ENCODE results near the gene SPOCD1. TPM values are rescaled to one million over a fixed set of nuclear protein-coding genes. Genes with fewer than 3 reads are reported as not detected.

Gene SPOCD1
- total and polyA plus RNA-seq, 2 experiments from 2014 or later, result 1.4 to 7.3 TPM

DNA sequence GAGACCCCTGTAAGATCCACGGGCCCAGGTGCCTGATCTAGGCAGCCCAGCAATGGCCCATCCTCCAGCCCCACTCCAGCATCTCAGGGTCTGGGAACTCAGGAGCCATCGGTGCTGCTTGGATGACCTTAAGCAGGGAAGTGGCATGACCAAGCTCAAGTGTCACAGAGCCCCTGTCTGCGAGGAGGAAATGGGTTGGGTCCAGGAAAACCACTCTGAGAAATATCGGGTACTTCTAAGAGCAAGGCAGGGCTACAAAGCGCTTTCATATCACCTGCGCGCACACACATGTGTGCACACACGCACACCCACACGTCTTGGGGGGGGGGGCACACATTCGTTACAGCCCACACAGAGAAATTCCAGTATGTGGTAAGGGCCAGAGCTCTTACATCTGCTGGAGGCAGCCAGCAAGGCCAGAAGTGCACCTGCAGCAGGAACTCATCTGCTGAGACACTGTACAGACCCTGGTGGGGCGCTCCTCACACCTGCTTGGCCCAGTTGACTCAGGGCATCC, 32.6 kb upstream of the SPOCD1 start:
- no peak overlapping the region for H3K4me3 ChIP-seq
- no peaks in the 10 kb centered on the region for H3K36me3 ChIP-seq
- no peaks in the 10 kb centered on the region for H3K4me1 ChIP-seq (ENCODE audit: low read depth)
- no peak overlapping the region for H3K27ac ChIP-seq
- no peaks in the 10 kb centered on the region for H3K27me3 ChIP-seq
- DNase-seq (ENCODE audit: low read depth in 1 of 2, low spot score in 1 of 2), result no peak
- no peaks in the 10 kb centered on the region for H3K9me3 ChIP-seq (ENCODE audit: low read depth)
- TF ChIP-seq, protein P1, sequence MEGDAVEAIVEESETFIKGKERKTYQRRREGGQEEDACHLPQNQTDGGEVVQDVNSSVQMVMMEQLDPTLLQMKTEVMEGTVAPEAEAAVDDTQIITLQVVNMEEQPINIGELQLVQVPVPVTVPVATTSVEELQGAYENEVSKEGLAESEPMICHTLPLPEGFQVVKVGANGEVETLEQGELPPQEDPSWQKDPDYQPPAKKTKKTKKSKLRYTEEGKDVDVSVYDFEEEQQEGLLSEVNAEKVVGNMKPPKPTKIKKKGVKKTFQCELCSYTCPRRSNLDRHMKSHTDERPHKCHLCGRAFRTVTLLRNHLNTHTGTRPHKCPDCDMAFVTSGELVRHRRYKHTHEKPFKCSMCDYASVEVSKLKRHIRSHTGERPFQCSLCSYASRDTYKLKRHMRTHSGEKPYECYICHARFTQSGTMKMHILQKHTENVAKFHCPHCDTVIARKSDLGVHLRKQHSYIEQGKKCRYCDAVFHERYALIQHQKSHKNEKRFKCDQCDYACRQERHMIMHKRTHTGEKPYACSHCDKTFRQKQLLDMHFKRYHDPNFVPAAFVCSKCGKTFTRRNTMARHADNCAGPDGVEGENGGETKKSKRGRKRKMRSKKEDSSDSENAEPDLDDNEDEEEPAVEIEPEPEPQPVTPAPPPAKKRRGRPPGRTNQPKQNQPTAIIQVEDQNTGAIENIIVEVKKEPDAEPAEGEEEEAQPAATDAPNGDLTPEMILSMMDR (IDR thresholded peaks at IDR 0.05; ENCODE audit: low read depth, low read length), result no peak

DNA sequence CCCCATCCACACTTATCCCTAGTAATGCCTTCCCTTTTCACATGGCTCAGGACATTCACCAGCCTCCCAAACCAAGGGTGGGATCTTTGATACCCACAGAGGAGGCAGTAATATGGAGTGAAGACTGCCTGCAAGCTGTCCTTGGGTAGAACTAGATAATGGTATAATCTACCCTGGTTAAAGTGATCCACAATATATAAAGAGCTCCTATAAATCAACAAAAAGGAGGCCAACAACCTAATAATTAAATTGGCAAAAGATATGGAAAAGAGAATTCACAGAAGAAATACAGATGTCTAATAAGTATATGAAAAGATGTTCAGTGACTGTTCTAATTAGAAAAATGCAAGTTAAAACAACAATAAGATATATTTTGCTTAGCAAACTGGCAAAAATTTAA, 30.7 kb upstream of the SPOCD1 start:
- H3K4me1 ChIP-seq (ENCODE audit: low read depth), result no peaks in the 10 kb centered on the region
- no peak overlapping the region for H3K4me3 ChIP-seq
- no peaks in the 10 kb centered on the region for H3K36me3 ChIP-seq
- TF ChIP-seq, protein P1 (IDR thresholded peaks at IDR 0.05; ENCODE audit: low read depth, low read length), result no peak
- H3K27me3 ChIP-seq, result no peaks in the 10 kb centered on the region
- DNase-seq (ENCODE audit: low read depth in 1 of 2, low spot score in 1 of 2), result no peak
- no peak overlapping the region for H3K27ac ChIP-seq
- no peaks in the 10 kb centered on the region for H3K9me3 ChIP-seq (ENCODE audit: low read depth)

DNA sequence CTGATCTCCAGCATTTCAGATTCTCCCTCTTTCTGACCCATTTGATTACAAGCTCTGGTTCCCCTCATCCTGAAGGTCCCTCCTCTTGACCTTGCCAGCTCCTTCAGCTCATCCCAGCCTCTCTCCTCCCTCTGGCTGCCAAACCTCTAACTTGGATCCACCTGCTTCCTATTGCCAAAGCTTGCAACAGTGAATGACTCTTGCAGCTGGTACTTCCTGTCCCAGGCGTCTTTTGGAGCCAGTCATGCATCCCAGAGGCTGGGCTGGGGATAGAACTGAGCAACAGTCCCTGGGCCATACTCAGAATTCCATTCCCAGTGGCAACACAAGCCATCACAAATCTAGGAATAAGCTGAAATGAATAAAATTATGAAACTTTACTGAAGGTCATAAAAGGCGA, 27.7 kb upstream of the SPOCD1 start:
- Histone ChIP-seq H3K9me3 (ENCODE audit: low read depth) (no peaks in the 10 kb centered on the region), H3K36me3 (no peaks in the 10 kb centered on the region), H3K27ac (no peak overlapping the region), H3K4me3 (no peak overlapping the region), H3K27me3 (no peaks in the 10 kb centered on the region), H3K4me1 (ENCODE audit: low read depth) (no peaks in the 10 kb centered on the region)
- TF ChIP-seq, protein P1 (IDR thresholded peaks at IDR 0.05; ENCODE audit: low read depth, low read length), result no peak
- peak in 1 of 2 donors; percentile 62 for DNase-seq (ENCODE audit: low read depth in 1 of 2, low spot score in 1 of 2)

DNA sequence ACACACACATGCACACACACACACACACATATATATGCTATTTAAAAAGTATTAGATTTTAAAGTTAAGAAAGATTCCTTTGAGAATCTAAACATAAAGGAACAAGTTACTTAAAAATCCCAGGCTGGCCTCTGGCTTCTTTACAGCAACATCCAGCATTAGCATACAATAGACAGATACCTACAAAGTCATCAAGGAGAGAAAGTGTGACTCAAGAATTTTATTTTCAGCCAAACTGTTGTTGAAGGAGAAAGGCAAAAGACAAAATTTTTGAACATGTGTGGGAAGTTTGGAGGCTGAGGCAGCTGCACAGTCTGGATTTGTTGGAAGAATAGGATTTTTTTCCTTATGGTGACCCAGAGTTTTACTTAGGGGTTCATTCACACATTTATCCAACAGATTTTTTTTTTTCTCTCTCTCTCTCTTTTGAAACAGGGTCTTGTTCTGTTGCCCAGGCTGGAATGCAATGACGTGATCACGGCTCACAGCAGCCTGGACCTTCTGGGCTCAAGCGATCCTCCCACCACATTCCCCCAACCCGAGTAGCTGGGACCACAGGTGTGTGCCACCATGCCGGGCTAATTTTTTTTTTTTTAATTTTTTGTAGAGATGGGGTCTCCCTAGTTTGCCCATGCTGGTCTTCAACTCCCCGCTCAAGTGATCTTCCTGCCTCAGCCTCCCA, 24.0 kb upstream of the SPOCD1 start:
- peak in 1 of 2 donors; percentile 43 for DNase-seq (ENCODE audit: low read depth in 1 of 2, low spot score in 1 of 2)
- H3K36me3 ChIP-seq, result no peaks in the 10 kb centered on the region
- TF ChIP-seq, protein P1 (IDR thresholded peaks at IDR 0.05; ENCODE audit: low read depth, low read length), result no peak

DNA sequence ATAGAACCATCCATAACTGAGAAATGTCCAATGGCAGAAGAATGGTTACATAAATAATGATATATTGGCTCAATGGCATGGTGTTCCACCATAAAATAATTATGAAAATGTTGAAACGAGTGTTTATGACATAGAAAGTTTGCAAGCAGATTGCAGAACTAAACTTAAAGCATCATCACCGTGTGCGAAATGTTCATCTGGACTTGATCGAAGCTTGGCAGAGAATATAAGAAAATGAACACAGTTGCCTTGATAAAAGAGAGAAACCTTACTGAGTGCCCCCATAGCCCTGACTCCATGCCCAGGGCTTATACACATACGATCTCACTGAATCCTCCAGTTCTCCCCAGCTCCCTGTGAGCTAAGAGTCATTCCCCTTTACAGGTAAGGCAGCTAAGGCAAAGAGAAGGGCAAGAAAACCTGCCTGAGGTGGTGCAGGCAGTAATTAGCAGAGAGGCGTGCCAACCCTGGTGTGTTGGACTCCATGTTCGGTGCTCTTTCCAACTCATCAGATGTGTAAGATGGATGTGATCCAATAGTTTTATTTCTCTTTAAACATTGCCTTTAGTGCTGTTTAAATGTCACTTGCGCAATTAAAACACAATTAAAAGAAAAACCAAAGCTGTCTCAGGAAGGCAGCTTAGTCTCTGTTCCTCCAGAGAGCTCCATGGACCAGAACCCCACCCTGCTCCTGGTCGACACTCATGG, 21.8 kb upstream of the SPOCD1 start:
- DNase-seq (ENCODE audit: low read depth in 1 of 2, low spot score in 1 of 2), result no peak
- H3K4me3 ChIP-seq, result no peak overlapping the region
- no peak overlapping the region for H3K27ac ChIP-seq
- TF ChIP-seq, protein P1 (IDR thresholded peaks at IDR 0.05; ENCODE audit: low read depth, low read length), result no peak
- no peaks in the 10 kb centered on the region for H3K36me3 ChIP-seq
- peaks cover 9% of the 10 kb centered on the region for H3K4me1 ChIP-seq (ENCODE audit: low read depth)
- no peaks in the 10 kb centered on the region for H3K9me3 ChIP-seq (ENCODE audit: low read depth)
- H3K27me3 ChIP-seq, result no peaks in the 10 kb centered on the region

More for the DNA sequence above, 24.0 kb upstream of the SPOCD1 start:
- Histone ChIP-seq H3K9me3 (ENCODE audit: low read depth) (no peaks in the 10 kb centered on the region), H3K27me3 (no peaks in the 10 kb centered on the region), H3K4me1 (ENCODE audit: low read depth) (no peaks in the 10 kb centered on the region), H3K27ac (no peak overlapping the region), H3K4me3 (no peak overlapping the region)
